ENCODE results near the gene INSIG2. TPM values are rescaled to one million over a fixed set of nuclear protein-coding genes. Genes with fewer than 3 reads are reported as not detected.

The INSIG2 gene
- total RNA-seq, 1 experiment from 2014 or later: 13.3 TPM

DNA sequence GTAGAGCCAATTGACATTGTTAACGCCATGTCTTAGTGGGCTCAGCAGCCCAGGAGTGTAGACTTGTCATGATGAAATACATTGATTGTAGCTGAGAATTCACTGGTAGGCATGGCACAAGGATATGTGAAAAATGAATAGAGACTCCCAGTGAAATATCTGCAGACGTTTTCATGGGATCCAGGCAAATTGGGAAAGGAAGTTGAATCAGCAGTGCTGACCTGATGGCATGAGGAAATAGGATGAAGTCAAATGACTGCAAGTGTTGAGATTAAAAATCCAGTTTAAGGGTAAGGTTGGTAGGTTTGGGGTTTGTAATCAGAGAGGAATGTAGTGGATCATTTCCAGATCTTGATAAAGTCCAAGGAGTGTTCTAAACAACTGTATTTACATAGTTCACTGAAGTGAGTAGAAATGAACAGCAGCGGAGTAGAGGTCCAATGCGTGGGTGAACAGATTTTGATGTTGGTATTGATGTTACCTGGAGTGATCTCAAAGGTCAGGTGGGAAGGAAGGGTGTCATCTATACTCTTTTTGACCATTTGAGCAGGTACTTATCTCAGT lies 24.6 kb downstream of the INSIG2 start:
- CTCF ChIA-PET: no interaction called here
- Histone ChIP-seq H3K36me3 (ENCODE audit: insufficient read depth, low read length, poor library complexity, severe bottlenecking) (peaks cover 2% of the 10 kb centered on the region), H3K27ac (ENCODE audit: low read depth, low read length, poor library complexity, severe bottlenecking) (no peak overlapping the region), H3K9me3 (ENCODE audit: low read depth, low read length, poor library complexity, severe bottlenecking) (no peaks in the 10 kb centered on the region), H3K4me3 (ENCODE audit: low read depth, low read length, poor library complexity, severe bottlenecking) (no peak overlapping the region), H3K27me3 (replicated peaks; ENCODE audit: insufficient read depth, low read depth, low read length, poor library complexity) (no peaks in the 10 kb centered on the region), H3K4me1 (ENCODE audit: insufficient read depth, low read length, poor library complexity, severe bottlenecking) (no peaks in the 10 kb centered on the region)
- BruUV-seq (replicated peaks): no TSS peak
- DNase-seq (ENCODE audit: low spot score): peak; percentile 11
- intact Hi-C loops (cut with micrococcal nuclease; ENCODE audit: unreplicated experiment): no loop called here
- TF ChIP-seq EZH2 (IDR thresholded peaks at IDR 0.05; ENCODE audit: borderline replicate concordance, low read depth, low read length, poor library complexity, severe bottlenecking): no peak
- TF ChIP-seq, protein P1, sequence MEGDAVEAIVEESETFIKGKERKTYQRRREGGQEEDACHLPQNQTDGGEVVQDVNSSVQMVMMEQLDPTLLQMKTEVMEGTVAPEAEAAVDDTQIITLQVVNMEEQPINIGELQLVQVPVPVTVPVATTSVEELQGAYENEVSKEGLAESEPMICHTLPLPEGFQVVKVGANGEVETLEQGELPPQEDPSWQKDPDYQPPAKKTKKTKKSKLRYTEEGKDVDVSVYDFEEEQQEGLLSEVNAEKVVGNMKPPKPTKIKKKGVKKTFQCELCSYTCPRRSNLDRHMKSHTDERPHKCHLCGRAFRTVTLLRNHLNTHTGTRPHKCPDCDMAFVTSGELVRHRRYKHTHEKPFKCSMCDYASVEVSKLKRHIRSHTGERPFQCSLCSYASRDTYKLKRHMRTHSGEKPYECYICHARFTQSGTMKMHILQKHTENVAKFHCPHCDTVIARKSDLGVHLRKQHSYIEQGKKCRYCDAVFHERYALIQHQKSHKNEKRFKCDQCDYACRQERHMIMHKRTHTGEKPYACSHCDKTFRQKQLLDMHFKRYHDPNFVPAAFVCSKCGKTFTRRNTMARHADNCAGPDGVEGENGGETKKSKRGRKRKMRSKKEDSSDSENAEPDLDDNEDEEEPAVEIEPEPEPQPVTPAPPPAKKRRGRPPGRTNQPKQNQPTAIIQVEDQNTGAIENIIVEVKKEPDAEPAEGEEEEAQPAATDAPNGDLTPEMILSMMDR (conservative IDR thresholded peaks at IDR 0.05; ENCODE audit: low read depth, low read length): no peak
- POLR2A ChIA-PET (ENCODE audit: low non-redundant PET): no interaction called here

DNA sequence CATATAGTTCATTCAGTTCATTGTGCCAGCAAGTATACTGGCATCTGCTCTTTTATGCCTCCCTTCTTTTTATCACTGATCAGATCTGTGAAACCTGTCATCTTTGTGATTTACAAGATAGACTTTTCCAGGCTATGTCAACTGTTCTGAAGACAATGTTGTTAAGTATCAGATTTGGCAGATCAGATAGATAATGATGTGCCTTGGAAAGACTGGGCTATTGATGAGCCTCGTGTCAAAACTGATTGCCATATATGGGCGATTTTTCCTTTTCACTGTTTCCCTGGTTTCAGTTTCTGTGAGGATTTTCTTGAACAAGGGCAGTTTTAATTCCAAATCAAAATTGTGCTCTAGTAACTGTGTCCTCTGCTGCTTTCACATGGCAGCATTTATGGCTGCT lies 26.6 kb downstream of the INSIG2 start:
- ChIA-PET CTCF (no interaction called here), POLR2A (ENCODE audit: low non-redundant PET) (no interaction called here)
- H3K4me1 ChIP-seq (ENCODE audit: insufficient read depth, low read length, poor library complexity, severe bottlenecking): no peaks in the 10 kb centered on the region
- no TSS peak for BruUV-seq (replicated peaks)
- no peaks in the 10 kb centered on the region for H3K27me3 ChIP-seq (replicated peaks; ENCODE audit: insufficient read depth, low read depth, low read length, poor library complexity)
- no peak overlapping the region for H3K4me3 ChIP-seq (ENCODE audit: low read depth, low read length, poor library complexity, severe bottlenecking)
- H3K36me3 ChIP-seq (ENCODE audit: insufficient read depth, low read length, poor library complexity, severe bottlenecking): no peaks in the 10 kb centered on the region
- intact Hi-C loops (cut with micrococcal nuclease; ENCODE audit: unreplicated experiment): no loop called here
- DNase-seq (ENCODE audit: low spot score): no peak
- no peaks in the 10 kb centered on the region for H3K9me3 ChIP-seq (ENCODE audit: low read depth, low read length, poor library complexity, severe bottlenecking)
- TF ChIP-seq, protein P1 (conservative IDR thresholded peaks at IDR 0.05; ENCODE audit: low read depth, low read length): no peak
- no peak for TF ChIP-seq EZH2 (IDR thresholded peaks at IDR 0.05; ENCODE audit: borderline replicate concordance, low read depth, low read length, poor library complexity, severe bottlenecking)
- H3K27ac ChIP-seq (ENCODE audit: low read depth, low read length, poor library complexity, severe bottlenecking): no peak overlapping the region

DNA sequence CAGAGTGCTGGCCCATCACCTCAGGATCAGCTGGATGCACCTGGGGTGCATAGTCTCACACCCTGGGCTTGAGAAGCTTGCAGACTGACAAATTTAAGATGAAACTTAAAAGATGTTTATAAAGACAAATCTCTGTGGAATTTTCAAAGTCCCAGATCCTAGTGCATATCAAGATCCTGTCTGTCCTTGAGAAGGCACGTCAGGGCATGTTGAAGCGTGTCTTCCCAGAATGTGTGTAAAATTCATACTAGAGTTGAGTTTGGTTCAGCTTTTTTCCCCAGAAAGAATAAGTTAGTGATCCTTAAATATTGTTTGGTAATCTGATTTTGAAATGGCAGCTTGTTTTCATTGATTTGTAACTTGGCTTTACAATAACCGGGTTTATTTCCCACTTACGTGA lies 27.5 kb downstream of the INSIG2 start:
- intact Hi-C loops (cut with micrococcal nuclease; ENCODE audit: unreplicated experiment): no loop called here
- CTCF ChIA-PET: no interaction called here
- no peak overlapping the region for H3K4me3 ChIP-seq (ENCODE audit: low read depth, low read length, poor library complexity, severe bottlenecking)
- no peaks in the 10 kb centered on the region for H3K27me3 ChIP-seq (replicated peaks; ENCODE audit: insufficient read depth, low read depth, low read length, poor library complexity)
- H3K27ac ChIP-seq (ENCODE audit: low read depth, low read length, poor library complexity, severe bottlenecking): no peak overlapping the region
- BruUV-seq (replicated peaks): no TSS peak
- H3K4me1 ChIP-seq (ENCODE audit: insufficient read depth, low read length, poor library complexity, severe bottlenecking): no peaks in the 10 kb centered on the region
- no peaks in the 10 kb centered on the region for H3K9me3 ChIP-seq (ENCODE audit: low read depth, low read length, poor library complexity, severe bottlenecking)
- DNase-seq (ENCODE audit: low spot score): no peak
- TF ChIP-seq EZH2 (IDR thresholded peaks at IDR 0.05; ENCODE audit: borderline replicate concordance, low read depth, low read length, poor library complexity, severe bottlenecking): no peak
- TF ChIP-seq, protein P1 (conservative IDR thresholded peaks at IDR 0.05; ENCODE audit: low read depth, low read length): no peak
- no peaks in the 10 kb centered on the region for H3K36me3 ChIP-seq (ENCODE audit: insufficient read depth, low read length, poor library complexity, severe bottlenecking)
- POLR2A ChIA-PET (ENCODE audit: low non-redundant PET): no interaction called here
